GM10248 (cell line): ENCODE measurements around the gene HIVEP1.

Experiments used
- CTCF ChIA-PET: fragments of 300-600 bp; sonication (Branson Sonifier 250); formaldehyde crosslinking; extraction: SDS; loops from one replicate; lab custom pipeline; 2021; ENCODE audit warnings: antibody characterized with exemption; lab: Yijun Ruan, JAX
- POLR2A ChIA-PET: fragments of 350-650 bp; sonication (Branson Sonifier 250); formaldehyde crosslinking; extraction: SDS; loops from one replicate; lab custom pipeline; 2020; ENCODE audit warnings: antibody characterized with exemption; lab: Yijun Ruan, JAX
- DNase-seq: peaks from one replicate; pipeline ENCODE4 v3.0.0; 2012; ENCODE audit errors: extremely low spot score
- TF ChIP-seq, protein P1 (sequence below): IDR thresholded peaks from 2 replicates; pipeline ENCODE4 v1.5.1; 2012; ENCODE audit warnings: mild to moderate bottlenecking, low read depth; ENCODE audit errors: extremely low read depth, missing control alignments, control extremely low read depth

The HIVEP1 gene

DNA sequence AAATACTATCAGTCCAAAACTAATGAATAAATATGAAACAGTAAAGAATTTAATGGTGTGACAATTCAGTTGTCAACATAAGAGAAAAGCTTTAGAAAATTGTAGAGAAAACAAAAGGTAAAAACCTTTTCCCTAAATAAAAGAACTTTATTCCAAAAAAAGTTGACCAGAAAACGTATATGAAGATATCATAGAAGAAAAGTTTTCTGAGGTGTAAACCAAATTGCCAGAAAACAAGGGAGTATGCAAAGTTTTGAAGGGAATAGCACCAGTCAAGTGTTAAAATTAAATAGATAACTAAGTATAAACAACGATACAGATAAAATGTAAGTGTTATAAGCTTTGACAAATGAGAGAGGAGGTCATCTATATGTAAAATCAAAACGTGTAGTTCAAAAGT lies 104.9 kb downstream of the HIVEP1 start:
- POLR2A ChIA-PET = no interaction called here
- DNase-seq = no peak
- TF ChIP-seq, protein P1, sequence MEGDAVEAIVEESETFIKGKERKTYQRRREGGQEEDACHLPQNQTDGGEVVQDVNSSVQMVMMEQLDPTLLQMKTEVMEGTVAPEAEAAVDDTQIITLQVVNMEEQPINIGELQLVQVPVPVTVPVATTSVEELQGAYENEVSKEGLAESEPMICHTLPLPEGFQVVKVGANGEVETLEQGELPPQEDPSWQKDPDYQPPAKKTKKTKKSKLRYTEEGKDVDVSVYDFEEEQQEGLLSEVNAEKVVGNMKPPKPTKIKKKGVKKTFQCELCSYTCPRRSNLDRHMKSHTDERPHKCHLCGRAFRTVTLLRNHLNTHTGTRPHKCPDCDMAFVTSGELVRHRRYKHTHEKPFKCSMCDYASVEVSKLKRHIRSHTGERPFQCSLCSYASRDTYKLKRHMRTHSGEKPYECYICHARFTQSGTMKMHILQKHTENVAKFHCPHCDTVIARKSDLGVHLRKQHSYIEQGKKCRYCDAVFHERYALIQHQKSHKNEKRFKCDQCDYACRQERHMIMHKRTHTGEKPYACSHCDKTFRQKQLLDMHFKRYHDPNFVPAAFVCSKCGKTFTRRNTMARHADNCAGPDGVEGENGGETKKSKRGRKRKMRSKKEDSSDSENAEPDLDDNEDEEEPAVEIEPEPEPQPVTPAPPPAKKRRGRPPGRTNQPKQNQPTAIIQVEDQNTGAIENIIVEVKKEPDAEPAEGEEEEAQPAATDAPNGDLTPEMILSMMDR = no peak
- CTCF ChIA-PET = no interaction called here

DNA sequence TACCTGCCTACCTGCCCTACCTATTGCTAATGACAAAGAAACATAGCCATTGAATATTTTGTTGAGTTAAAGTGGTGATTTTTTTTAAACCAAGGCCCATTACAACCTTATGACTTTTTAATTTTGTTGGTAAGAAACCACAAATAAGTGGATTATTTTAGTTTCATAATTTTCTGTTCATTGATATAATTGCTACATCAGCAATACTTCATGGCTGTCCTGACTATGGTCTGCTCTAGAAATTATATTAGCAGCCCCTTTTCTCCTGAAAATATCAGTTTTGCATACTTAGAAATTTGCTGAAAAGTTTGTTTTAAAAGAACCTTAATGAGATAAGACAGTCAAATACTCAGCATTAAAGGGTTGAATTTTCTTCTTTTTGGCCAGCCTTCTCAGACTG lies 106.5 kb downstream of the HIVEP1 start:
- DNase-seq = no peak
- ChIA-PET CTCF (interaction anchor here (2.0 kb wide), 1 partner anchor 53 kb away, joined by 6 read pairs; no protein-coding TSS in a partner anchor), POLR2A (no interaction called here)
- TF ChIP-seq, protein P1 = no peak

DNA sequence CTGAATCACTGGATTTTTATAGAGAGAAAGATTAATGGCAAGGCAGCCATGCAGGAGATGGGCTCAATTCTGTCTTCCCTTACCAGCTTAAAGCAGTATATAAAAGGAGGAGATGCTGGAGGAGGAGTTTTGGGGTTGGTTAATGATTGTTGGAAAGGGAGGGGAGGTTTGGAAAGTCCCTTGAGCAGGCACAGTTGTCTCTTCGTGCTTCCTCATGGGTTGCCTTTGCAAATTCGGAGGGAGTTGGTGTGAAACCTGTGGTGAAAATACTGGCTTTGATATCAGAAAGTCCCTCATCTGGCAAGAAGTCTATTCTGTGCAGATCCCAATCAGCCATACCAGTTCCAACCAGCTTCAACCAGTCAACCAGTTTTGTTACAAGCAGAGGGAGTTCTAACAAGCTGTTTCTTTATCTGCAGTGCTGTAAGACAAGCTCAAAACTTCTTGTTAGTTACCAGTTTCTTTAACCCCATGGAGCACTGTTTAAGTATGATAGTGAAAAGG lies 107.0 kb downstream of the HIVEP1 start:
- peak; percentile 61 for DNase-seq
- ChIA-PET POLR2A (no interaction called here), CTCF (interaction anchor here (2.0 kb wide), 1 partner anchor 53 kb away, joined by 6 read pairs; no protein-coding TSS in a partner anchor)
- TF ChIP-seq, protein P1 = no peak

DNA sequence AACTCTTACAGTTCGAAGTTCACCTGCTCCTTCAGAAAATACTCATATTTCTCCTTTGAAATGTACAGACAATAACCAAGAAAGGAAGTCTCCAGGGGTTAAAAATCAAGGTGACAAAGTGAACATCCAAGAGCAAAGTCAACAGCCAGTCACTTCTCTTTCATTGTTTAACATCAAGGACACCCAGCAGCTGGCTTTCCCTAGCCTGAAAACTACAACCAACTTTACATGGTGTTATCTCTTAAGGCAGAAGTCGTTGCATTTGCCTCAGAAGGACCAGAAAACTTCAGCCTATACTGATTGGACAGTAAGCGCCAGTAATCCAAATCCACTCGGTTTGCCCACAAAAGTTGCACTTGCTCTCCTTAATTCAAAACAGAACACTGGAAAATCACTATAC lies 113.3 kb downstream of the HIVEP1 start:
- TF ChIP-seq, protein P1 = no peak
- CTCF ChIA-PET = interaction anchor here (2.3 kb wide), 1 partner anchor 8 kb away, joined by 8 read pairs; no protein-coding TSS in a partner anchor

DNA sequence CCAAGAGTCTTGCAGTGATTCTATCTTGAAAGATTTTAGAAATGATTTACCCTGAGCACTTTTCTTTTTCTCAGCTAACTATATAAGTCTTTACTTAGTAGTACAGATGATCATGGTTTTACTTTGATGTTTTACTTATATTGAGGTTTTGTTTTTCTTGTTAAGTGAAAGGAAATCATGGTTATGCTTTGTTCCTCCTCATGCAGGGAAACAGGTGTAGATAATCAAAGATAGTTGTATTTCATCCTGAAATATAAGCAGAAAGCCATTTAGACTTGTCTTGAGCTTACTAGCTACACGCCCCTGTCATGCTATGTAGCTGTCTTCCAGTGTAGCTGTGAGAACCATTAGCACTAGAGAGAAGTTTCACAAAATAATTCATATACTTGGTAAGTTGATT lies 113.9 kb downstream of the HIVEP1 start:
- ChIA-PET CTCF (interaction anchor here (0.9 to 2.1 kb wide), 3 partner anchors 17 to 473 kb away, joined by 3 to 4 read pairs (median 3); no protein-coding TSS in a partner anchor), POLR2A (no interaction called here)
- TF ChIP-seq, protein P1 = no peak
- DNase-seq = no peak

More for the DNA sequence above, 113.3 kb downstream of the HIVEP1 start:
- DNase-seq = no peak
- POLR2A ChIA-PET = no interaction called here

DNA sequence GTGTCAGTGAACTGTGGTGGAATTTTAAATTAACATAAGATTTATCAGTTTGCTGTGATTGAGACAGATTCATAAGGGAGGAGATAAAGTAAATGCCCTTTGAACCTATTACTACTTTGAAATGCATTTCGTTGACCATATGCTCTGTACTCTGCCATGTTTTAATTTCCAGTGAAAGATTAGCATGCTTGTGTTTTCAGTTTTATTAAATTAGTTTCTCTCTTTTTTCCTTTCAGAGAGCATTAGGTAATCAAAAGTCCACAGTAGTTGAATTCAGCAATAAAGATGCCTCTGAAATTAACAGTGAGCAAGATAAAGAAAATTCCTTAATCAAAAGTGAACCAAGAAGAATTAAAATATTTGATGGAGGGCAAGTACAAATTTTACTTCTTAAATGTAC lies 117.4 kb downstream of the HIVEP1 start:
- TF ChIP-seq, protein P1 = no peak
- ChIA-PET POLR2A (no interaction called here), CTCF (interaction anchor here (1.3 kb wide), 1 partner anchor 11 kb away, joined by 3 read pairs; no protein-coding TSS in a partner anchor)
- no peak for DNase-seq
